ENCODE measurements around the gene GSN.

DNA sequence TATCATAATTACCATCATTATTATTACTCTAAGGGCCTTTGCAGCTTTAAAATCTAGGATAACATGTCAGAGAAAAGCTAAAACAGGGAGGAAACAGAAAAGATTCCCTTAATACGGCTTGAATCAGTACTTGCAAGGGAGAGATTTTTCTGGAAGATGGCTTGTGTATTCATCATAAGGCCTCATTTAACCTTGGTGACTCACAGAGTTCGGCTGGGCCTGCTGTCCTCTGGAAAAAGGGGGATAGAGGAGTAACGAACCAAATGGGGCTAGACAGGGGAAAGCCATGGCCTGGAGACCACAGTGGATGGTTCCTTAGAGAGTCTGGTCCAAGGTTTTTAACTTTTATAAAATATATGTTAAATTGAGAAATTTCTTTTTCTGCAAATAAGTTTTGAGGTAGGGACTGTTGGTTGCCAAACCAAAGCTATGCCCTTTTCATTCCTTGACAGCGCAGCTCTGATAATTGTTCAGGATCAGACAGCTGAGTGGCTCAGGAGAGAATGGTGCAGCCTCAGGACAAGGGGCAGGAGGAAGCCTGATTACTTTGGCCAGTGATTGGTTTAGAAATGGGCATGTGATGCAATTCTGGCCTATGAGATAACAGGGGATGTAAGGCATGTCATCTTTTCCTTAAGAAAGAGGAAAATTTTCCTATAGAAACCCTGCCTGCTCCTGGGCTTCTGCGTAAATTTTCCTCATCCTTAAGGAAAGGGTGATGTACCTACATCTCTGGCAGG lies 25.6 kb upstream of the GSN start:
- TF ChIP-seq GTF2F1 (IDR thresholded peaks at IDR 0.05; ENCODE audit: low read depth, low read length) (no peak), EP300 (IDR thresholded peaks at IDR 0.05; ENCODE audit: low read length) (no peak)

Measured in K562 (cell line).